ENCODE results near the gene NDUFAF2.

NDUFAF2 gene

GRCh38 chr5:61119066-61119465 lies 174.1 kb downstream of the NDUFAF2 start:
- DNase-seq (ENCODE audit: low read depth in 2 of 2) = no peak

- DNase-seq (ENCODE audit: low read depth in 2 of 2) = no peak
These were observed 175.5 kb downstream of the NDUFAF2 start for GRCh38 chr5:61120534-61120933.

GRCh38 chr5:61123145-61123544 lies 178.1 kb downstream of the NDUFAF2 start:
- no peak for DNase-seq (ENCODE audit: low read depth in 2 of 2)

GRCh38 chr5:61130289-61130688 lies 185.3 kb downstream of the NDUFAF2 start:
- DNase-seq (ENCODE audit: low read depth in 2 of 2) = no peak

GRCh38 chr5:61132559-61132958 lies 187.6 kb downstream of the NDUFAF2 start:
- no peak for DNase-seq (ENCODE audit: low read depth in 2 of 2)

- no peak for DNase-seq (ENCODE audit: low read depth in 2 of 2)
These were observed 192.8 kb downstream of the NDUFAF2 start for GRCh38 chr5:61137835-61138234.

- DNase-seq (ENCODE audit: low read depth in 2 of 2) = no peak
These were observed 194.3 kb downstream of the NDUFAF2 start for GRCh38 chr5:61139094-61139873.

GRCh38 chr5:61139931-61140330 lies 194.9 kb downstream of the NDUFAF2 start:
- no peak for DNase-seq (ENCODE audit: low read depth in 2 of 2)

- DNase-seq (ENCODE audit: low read depth in 2 of 2) = no peak
These were observed 196.8 kb downstream of the NDUFAF2 start for GRCh38 chr5:61141801-61142200.

- DNase-seq (ENCODE audit: low read depth in 2 of 2) = no peak
These were observed 197.4 kb downstream of the NDUFAF2 start for GRCh38 chr5:61142391-61142790.

GRCh38 chr5:61142811-61143210 lies 197.8 kb downstream of the NDUFAF2 start:
- DNase-seq (ENCODE audit: low read depth in 2 of 2) = no peak

- no peak for DNase-seq (ENCODE audit: low read depth in 2 of 2)
These were observed 203.5 kb downstream of the NDUFAF2 start for GRCh38 chr5:61148515-61148914.

- DNase-seq (ENCODE audit: low read depth in 2 of 2) = no peak
These were observed 206.9 kb downstream of the NDUFAF2 start for GRCh38 chr5:61151893-61152292.

- DNase-seq (ENCODE audit: low read depth in 2 of 2) = no peak
These were observed 214.1 kb downstream of the NDUFAF2 start for GRCh38 chr5:61159070-61159469.

GRCh38 chr5:61159836-61160235 lies 214.8 kb downstream of the NDUFAF2 start:
- no peak for DNase-seq (ENCODE audit: low read depth in 2 of 2)

- DNase-seq (ENCODE audit: low read depth in 2 of 2) = no peak
These were observed 215.5 kb downstream of the NDUFAF2 start for GRCh38 chr5:61160497-61160896.

GRCh38 chr5:61162010-61162831 lies 217.2 kb downstream of the NDUFAF2 start, which contains the start of gene SMIM15:
TSS of gene SMIM15 (minus strand) at chr5:61162468. CDS start at chr5:61160171, 2,297 bp downstream.
- peak; percentile 82 for DNase-seq (ENCODE audit: low read depth in 2 of 2)

- DNase-seq (ENCODE audit: low read depth in 2 of 2) = no peak
These were observed 218.0 kb downstream of the NDUFAF2 start for GRCh38 chr5:61162832-61163567.

GRCh38 chr5:61163905-61164304 lies 218.9 kb downstream of the NDUFAF2 start:
- DNase-seq (ENCODE audit: low read depth in 2 of 2) = no peak

GRCh38 chr5:61167382-61167781 lies 222.4 kb downstream of the NDUFAF2 start:
- no peak for DNase-seq (ENCODE audit: low read depth in 2 of 2)

GRCh38 chr5:61168951-61169350 lies 223.9 kb downstream of the NDUFAF2 start:
- DNase-seq (ENCODE audit: low read depth in 2 of 2) = no peak

GRCh38 chr5:61171479-61171878 lies 226.5 kb downstream of the NDUFAF2 start:
- no peak for DNase-seq (ENCODE audit: low read depth in 2 of 2)
